ENCODE results near the gene PPP1R13L. TPM values are rescaled to one million over a fixed set of nuclear protein-coding genes. Genes with fewer than 3 reads are reported as not detected.

PPP1R13L gene
- total and polyA plus RNA-seq, 2 of the 8 experiments (the other 6 are each of a cell fraction or from before 2014, with no cell fraction given), result 9.1 to 15.3 TPM

GRCh38 chr19:45342911-45343310, 62.0 kb downstream of the PPP1R13L start:
- Histone ChIP-seq H3K4me1 (replicated peaks in 1 of 4; ENCODE audit: control insufficient read depth in 3 of 4, insufficient read depth in 4 of 4, low read length in 3 of 4) (peaks cover 0 to 6% (median 0%) of the 10 kb centered on the region in 4 experiments; a peak in 5 of 7 replicates), H3K79me2 (ENCODE audit: control insufficient read depth in 1 of 2, insufficient read depth in 2 of 2, low read length in 2 of 2) (no peaks in the 10 kb centered on the region), H2AK5ac (ENCODE audit: low read depth, low read length) (no peak overlapping the region; the same call in 1 of the 2 replicates), H2AFZ (ENCODE audit: low read length) (no peak overlapping the region), H3K4me3 (ENCODE audit: extremely low read depth in 1 of 4, insufficient read depth in 2 of 4, low read depth in 3 of 4, low read length in 4 of 4) (no peak overlapping the region), H2BK20ac (ENCODE audit: low read length) (no peak overlapping the region), H3K27me3 (replicated peaks in 1 of 4; ENCODE audit: control insufficient read depth in 3 of 4, extremely low read depth in 1 of 4, insufficient read depth in 3 of 4, low read length in 3 of 4) (peaks cover 4 to 16% (median 13%) of the 10 kb centered on the region in 4 experiments; a peak in 6 of 7 replicates), H3K36me3 (ENCODE audit: control insufficient read depth in 2 of 4, insufficient read depth in 4 of 4, low read length in 3 of 4) (no peaks in the 10 kb centered on the region), H3K23me2 (ENCODE audit: low read depth, low read length) (peaks cover 6% of the 10 kb centered on the region; the same call in 1 of the 2 replicates), H4K5ac (ENCODE audit: insufficient read length, low read depth, low read length) (no peak overlapping the region), H3K18ac (ENCODE audit: extremely low read depth, low read length) (no peak overlapping the region), H2BK5ac (ENCODE audit: low read depth, low read length) (no peak overlapping the region; the same call in 1 of the 2 replicates), H3K14ac (ENCODE audit: insufficient read length) (no peak overlapping the region), H3K56ac (replicated peaks; ENCODE audit: insufficient read length, low read depth, low read length) (no peak overlapping the region), H3K79me1 (ENCODE audit: low read depth, low read length) (no peaks in the 10 kb centered on the region), H3K23ac (ENCODE audit: insufficient read length) (no peak overlapping the region), H4K20me1 (replicated peaks in 1 of 2; ENCODE audit: control insufficient read depth in 1 of 2, insufficient read depth in 2 of 2, low read length in 2 of 2) (peaks cover 3 to 13% of the 10 kb centered on the region in 2 experiments), H2BK120ac (replicated peaks; ENCODE audit: low read depth, low read length) (no peak overlapping the region), H3K9ac (replicated peaks in 1 of 4; ENCODE audit: extremely low read depth in 1 of 4, low read depth in 3 of 4, low read length in 3 of 4) (no peak overlapping the region), H4K8ac (ENCODE audit: extremely low read depth, insufficient read depth, low read length) (no peak overlapping the region), H2BK15ac (ENCODE audit: low read length) (no peak overlapping the region), H4K91ac (replicated peaks; ENCODE audit: insufficient read length, low read length) (no peak overlapping the region), H3K9me3 (ENCODE audit: insufficient read depth in 2 of 2, low read depth in 1 of 2, low read length in 1 of 2) (no peaks in the 10 kb centered on the region), H3K4ac (replicated peaks; ENCODE audit: insufficient read length, low read depth, low read length) (no peak overlapping the region), H3K4me2 (ENCODE audit: insufficient read depth in 1 of 2, low read depth in 2 of 2, low read length in 2 of 2) (no peak overlapping the region), H3K27ac (ENCODE audit: low read depth, low read length) (no peak overlapping the region), H2BK12ac (ENCODE audit: low read depth, low read length) (no peak overlapping the region)
- TF ChIP-seq USF2 (IDR thresholded peaks at IDR 0.05; ENCODE audit: low read length) (no peak), SUZ12 (IDR thresholded peaks at IDR 0.05; ENCODE audit: low read length) (no peak), KDM1A (IDR thresholded peaks at IDR 0.05; ENCODE audit: borderline replicate concordance, low read length) (no peak), CTBP2 (IDR thresholded peaks at IDR 0.05; ENCODE audit: borderline replicate concordance, insufficient read depth, insufficient read length, low read length) (no peak), ATF3 (IDR thresholded peaks at IDR 0.05; ENCODE audit: insufficient read depth, low read depth, low read length) (no peak), CBX5 (IDR thresholded peaks at IDR 0.05; ENCODE audit: low read depth, low read length) (no peak), SP4 (IDR thresholded peaks at IDR 0.05; ENCODE audit: low read length) (no peak), HDAC2 (IDR thresholded peaks at IDR 0.05; ENCODE audit: borderline replicate concordance in 1 of 2, low read depth in 2 of 2, low read length in 2 of 2) (no peak)
- no peak for FAIRE-seq
- 82% methylated on average over 13 of the region's 13 CpGs; no CpG with 5 or more reads in 1 of the 2 experiments for WGBS, 2 experiments (ENCODE audit: extremely low coverage in 1 of 2, insufficient coverage in 1 of 2, insufficient read length in 1 of 2, insufficient replicate concordance in 2 of 2, low coverage in 1 of 2, low lambda C conversion rate in 2 of 2, missing lambda C conversion rate in 1 of 2)
- POLR2A ChIA-PET (ENCODE audit: partially characterized antibody), result interaction anchor here (1.4 to 1.7 kb wide), 2 partner anchors 20 to 30 kb away, joined by 3 to 4 read pairs; no protein-coding TSS in a partner anchor
- no peak for DNase-seq (ENCODE audit: low read depth in 1 of 2, low spot score in 2 of 2)
- CTCF ChIA-PET (ENCODE audit: partially characterized antibody), result no interaction called here
